GM18502 (cell line): ENCODE data around the gene SLC22A3.
"Not testable (repeated sequence)": the region's sequence is repeated elsewhere in the genome, so short reads cannot be mapped to it uniquely, and the experiment has no call there.

Experiments
- ATAC-seq: cut with Tn5 transposase; IDR thresholded peaks from one replicate; pipeline ENCODE4 v1.9.1; 2021; ENCODE audit warnings: mild to moderate bottlenecking; ENCODE audit not compliant: unreplicated experiment, poor library complexity

The SLC22A3 gene

GRCh38 chr6:160348223-160349019 is at the start of gene SLC22A3:
TSS of gene SLC22A3 (plus strand) at chr6:160348378. CDS start at chr6:160348420, 42 bp downstream.
- ATAC-seq, result no peak

GRCh38 chr6:160299559-160299958 is 48.6 kb upstream of the SLC22A3 start:
- no peak for ATAC-seq

- no peak for ATAC-seq
Measured at GRCh38 chr6:160300076-160300695, 48.0 kb upstream of the SLC22A3 start.

GRCh38 chr6:160301339-160301738 is 46.8 kb upstream of the SLC22A3 start:
- no peak for ATAC-seq

- ATAC-seq, result not testable (repeated sequence)
Measured at GRCh38 chr6:160302431-160303082, 45.6 kb upstream of the SLC22A3 start.

GRCh38 chr6:160303806-160304205 is 44.4 kb upstream of the SLC22A3 start:
- ATAC-seq, result no peak

- no peak for ATAC-seq
Measured at GRCh38 chr6:160305926-160306713, 42.1 kb upstream of the SLC22A3 start.

GRCh38 chr6:160309718-160310117 is 38.5 kb upstream of the SLC22A3 start:
- ATAC-seq, result no peak

GRCh38 chr6:160312900-160313299 is 35.3 kb upstream of the SLC22A3 start:
- ATAC-seq, result no peak

GRCh38 chr6:160315310-160315709 is 32.9 kb upstream of the SLC22A3 start:
- no peak for ATAC-seq

- ATAC-seq, result no peak
Measured at GRCh38 chr6:160316261-160316660, 31.9 kb upstream of the SLC22A3 start.

GRCh38 chr6:160319246-160319645 is 28.9 kb upstream of the SLC22A3 start:
- no peak for ATAC-seq

- no peak for ATAC-seq
Measured at GRCh38 chr6:160321729-160322505, 26.3 kb upstream of the SLC22A3 start.

- no peak for ATAC-seq
Measured at GRCh38 chr6:160327981-160328380, 20.2 kb upstream of the SLC22A3 start.

GRCh38 chr6:160328447-160328846 is 19.7 kb upstream of the SLC22A3 start:
- ATAC-seq, result no peak

- no peak for ATAC-seq
Measured at GRCh38 chr6:160329188-160329587, 19.0 kb upstream of the SLC22A3 start.

GRCh38 chr6:160330619-160331018 is 17.6 kb upstream of the SLC22A3 start:
- no peak for ATAC-seq

- ATAC-seq, result no peak
Measured at GRCh38 chr6:160331204-160331603, 17.0 kb upstream of the SLC22A3 start.

- no peak for ATAC-seq
Measured at GRCh38 chr6:160331753-160332152, 16.4 kb upstream of the SLC22A3 start.

- no peak for ATAC-seq
Measured at GRCh38 chr6:160333101-160333500, 15.1 kb upstream of the SLC22A3 start.
